ENCODE results near the gene RAI14.

DNA sequence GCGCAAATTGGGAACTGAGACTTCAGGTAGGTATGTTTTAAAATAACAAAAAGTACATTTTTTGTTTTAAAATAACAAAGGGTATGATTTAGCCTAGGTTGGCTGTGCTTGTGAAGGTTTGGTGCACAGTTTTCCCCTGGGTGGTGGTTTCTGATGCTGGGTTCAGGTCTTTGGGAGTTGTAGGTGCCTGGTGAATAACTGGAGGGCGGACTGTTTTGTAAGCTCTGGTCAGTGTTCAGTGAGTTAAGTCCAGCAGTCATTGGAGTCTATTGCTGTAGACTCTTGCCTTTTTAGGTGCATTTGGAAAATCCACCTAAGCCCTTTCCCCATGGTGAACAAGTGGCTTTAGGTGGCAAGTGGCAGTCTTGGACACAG, 43.9 kb downstream of the RAI14 start:
- TF ChIP-seq POLR2A (IDR thresholded peaks at IDR 0.05) (no peak), CTCF (IDR thresholded peaks at IDR 0.05) (no peak)

Measured in right lobe of liver (tissue), 4 donors.